BE2C (cell line): ENCODE data around the gene GTF2IRD1.
"Not testable (repeated sequence)": the region's sequence is repeated elsewhere in the genome, so short reads cannot be mapped to it uniquely, and the experiment has no call there.

Experiments used
- DNase-seq: peaks from one replicate; pipeline ENCODE4 v3.0.0-alpha.2; 2020
- H3K27me3 ChIP-seq: fragments of 250-450 bp; sonication (Bioruptor Pico); 2 replicates; pipeline ENCODE4 v1.5.1; 2020; ENCODE audit warnings: mild to moderate bottlenecking
- H3K36me3 ChIP-seq: fragments of 250-450 bp; sonication (Bioruptor Pico); 2 replicates; pipeline ENCODE4 v1.5.1; 2020; ENCODE audit warnings: mild to moderate bottlenecking
- H3K4me1 ChIP-seq: fragments of 250-450 bp; sonication (Bioruptor Pico); 2 replicates; pipeline ENCODE4 v1.5.1; 2020
- H3K4me3 ChIP-seq: 2 replicates; pipeline ENCODE4 v1.5.1; 2011; ENCODE audit warnings: low read depth, low read length
- H3K9me3 ChIP-seq: fragments of 250-450 bp; sonication (Bioruptor Pico); 2 replicates; pipeline ENCODE4 v1.5.1; 2020
- TF ChIP-seq, protein P1 (sequence below): IDR thresholded peaks from 2 replicates; pipeline ENCODE4 v1.5.1; 2012; ENCODE audit warnings: mild to moderate bottlenecking, low read depth, low read length

Gene GTF2IRD1

GRCh38 chr7:74637745-74638144, 184.0 kb downstream of the GTF2IRD1 start:
- TF ChIP-seq, protein P1, sequence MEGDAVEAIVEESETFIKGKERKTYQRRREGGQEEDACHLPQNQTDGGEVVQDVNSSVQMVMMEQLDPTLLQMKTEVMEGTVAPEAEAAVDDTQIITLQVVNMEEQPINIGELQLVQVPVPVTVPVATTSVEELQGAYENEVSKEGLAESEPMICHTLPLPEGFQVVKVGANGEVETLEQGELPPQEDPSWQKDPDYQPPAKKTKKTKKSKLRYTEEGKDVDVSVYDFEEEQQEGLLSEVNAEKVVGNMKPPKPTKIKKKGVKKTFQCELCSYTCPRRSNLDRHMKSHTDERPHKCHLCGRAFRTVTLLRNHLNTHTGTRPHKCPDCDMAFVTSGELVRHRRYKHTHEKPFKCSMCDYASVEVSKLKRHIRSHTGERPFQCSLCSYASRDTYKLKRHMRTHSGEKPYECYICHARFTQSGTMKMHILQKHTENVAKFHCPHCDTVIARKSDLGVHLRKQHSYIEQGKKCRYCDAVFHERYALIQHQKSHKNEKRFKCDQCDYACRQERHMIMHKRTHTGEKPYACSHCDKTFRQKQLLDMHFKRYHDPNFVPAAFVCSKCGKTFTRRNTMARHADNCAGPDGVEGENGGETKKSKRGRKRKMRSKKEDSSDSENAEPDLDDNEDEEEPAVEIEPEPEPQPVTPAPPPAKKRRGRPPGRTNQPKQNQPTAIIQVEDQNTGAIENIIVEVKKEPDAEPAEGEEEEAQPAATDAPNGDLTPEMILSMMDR, result no peak

DNA sequence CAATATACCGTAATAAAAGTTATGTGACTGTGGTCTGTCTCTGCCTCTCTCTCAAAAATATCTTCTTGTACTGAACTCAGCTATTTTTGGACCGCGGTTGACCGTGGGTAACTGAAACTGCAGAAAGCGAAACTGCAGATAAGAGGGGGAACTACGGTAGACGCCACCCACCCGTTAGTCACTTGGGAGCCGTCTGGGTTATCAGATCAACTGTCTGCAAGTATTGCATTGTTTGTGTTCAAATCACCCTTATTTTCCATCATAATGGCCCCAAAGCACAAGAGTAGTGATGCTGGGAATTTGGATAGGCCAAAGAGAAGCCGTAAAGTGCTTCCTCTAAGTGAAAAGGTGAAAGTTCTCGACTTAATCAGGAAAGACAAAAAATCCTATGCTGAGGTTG, 196.3 kb downstream of the GTF2IRD1 start:
- not testable (repeated sequence) for H3K4me1 ChIP-seq, H3K27me3 ChIP-seq, H3K9me3 ChIP-seq, H3K36me3 ChIP-seq
- peak overlapping the region; percentile 58 for H3K4me3 ChIP-seq
- DNase-seq, result peak; percentile 36

More at GRCh38 chr7:74637745-74638144, 184.0 kb downstream of the GTF2IRD1 start:
- Histone ChIP-seq H3K9me3 (no peaks in the 10 kb centered on the region), H3K4me3 (no peak overlapping the region), H3K27me3 (no peaks in the 10 kb centered on the region), H3K36me3 (no peaks in the 10 kb centered on the region), H3K4me1 (no peaks in the 10 kb centered on the region)
- no peak for DNase-seq

GRCh38 chr7:74650493-74651132, 196.9 kb downstream of the GTF2IRD1 start:
- not testable (repeated sequence) for H3K4me3 ChIP-seq, H3K4me1 ChIP-seq, H3K36me3 ChIP-seq, DNase-seq, H3K27me3 ChIP-seq, H3K9me3 ChIP-seq

GRCh38 chr7:74651133-74651504, 197.4 kb downstream of the GTF2IRD1 start:
- H3K4me3 ChIP-seq, H3K27me3 ChIP-seq, H3K36me3 ChIP-seq, DNase-seq, H3K9me3 ChIP-seq: not testable (repeated sequence)
- H3K4me1 ChIP-seq, result peaks cover 13% of the 10 kb centered on the region
